ENCODE data around the gene TMEM183A. TPM values are rescaled to one million over a fixed set of nuclear protein-coding genes. Genes with fewer than 3 reads are reported as not detected.
"Not testable (repeated sequence)": the region's sequence is repeated elsewhere in the genome, so short reads cannot be mapped to it uniquely, and the experiment has no call there.

TMEM183A gene
- total RNA-seq, 1 donor from 2014 or later, result 27.7 TPM

DNA sequence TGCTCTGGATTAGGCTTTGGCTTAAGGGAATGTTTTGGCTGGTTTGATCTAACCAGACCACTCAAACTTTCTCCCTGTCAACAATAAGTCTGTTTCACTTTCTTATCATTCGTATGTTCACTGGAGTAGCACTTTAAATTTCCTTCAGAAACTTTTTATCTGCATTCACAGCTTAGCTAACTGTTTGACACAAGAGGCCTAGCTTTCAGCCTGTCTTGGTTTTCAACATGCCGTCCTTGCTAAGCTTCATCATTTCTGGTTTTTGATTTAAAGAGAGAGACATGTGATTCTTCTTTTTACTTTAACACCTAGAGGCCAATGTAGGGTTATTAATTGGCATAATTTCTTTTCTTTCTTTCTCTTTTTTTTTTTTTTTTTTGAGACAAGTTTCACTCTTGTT lies 25.2 kb upstream of the TMEM183A start:
- DNase-seq (ENCODE audit: low spot score), result no peak
- intact Hi-C loops (cut with DNase I), result no loop called here

- intact Hi-C loops (cut with DNase I), result no loop called here
- no peak for DNase-seq (ENCODE audit: low spot score)
These were observed 24.3 kb upstream of the TMEM183A start for GRCh38 chr1:202982715-202983430.

DNA sequence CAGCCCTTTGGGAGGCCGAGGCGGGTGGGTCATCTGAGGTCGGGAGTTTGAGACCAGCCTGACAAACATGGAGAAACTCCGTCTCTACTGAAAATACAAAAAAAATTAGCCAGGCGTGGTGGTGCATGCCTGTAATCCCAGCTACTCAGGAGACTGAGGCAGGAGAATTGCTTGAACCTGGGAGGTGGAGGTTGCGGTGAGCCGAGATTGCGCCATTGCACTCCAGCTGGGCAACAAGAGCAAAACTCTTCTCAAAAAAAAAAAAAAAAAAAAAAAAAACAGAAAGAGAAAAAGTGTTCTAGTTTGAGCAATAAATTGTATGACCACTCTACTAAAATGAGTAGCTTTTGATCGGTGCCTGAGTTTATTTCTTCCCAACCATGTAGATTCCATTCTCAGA lies 21.1 kb upstream of the TMEM183A start:
- DNase-seq (ENCODE audit: low spot score); intact Hi-C loops (cut with DNase I): not testable (repeated sequence)

GRCh38 chr1:202987255-202987654 lies 19.9 kb upstream of the TMEM183A start:
- intact Hi-C loops (cut with DNase I), result no loop called here

GRCh38 chr1:202987922-202988583 lies 19.1 kb upstream of the TMEM183A start:
- intact Hi-C loops (cut with DNase I), result no loop called here
- no peak for DNase-seq (ENCODE audit: low spot score)

More at GRCh38 chr1:202987255-202987654, 19.9 kb upstream of the TMEM183A start:
- no peak for DNase-seq (ENCODE audit: low spot score)

DNA sequence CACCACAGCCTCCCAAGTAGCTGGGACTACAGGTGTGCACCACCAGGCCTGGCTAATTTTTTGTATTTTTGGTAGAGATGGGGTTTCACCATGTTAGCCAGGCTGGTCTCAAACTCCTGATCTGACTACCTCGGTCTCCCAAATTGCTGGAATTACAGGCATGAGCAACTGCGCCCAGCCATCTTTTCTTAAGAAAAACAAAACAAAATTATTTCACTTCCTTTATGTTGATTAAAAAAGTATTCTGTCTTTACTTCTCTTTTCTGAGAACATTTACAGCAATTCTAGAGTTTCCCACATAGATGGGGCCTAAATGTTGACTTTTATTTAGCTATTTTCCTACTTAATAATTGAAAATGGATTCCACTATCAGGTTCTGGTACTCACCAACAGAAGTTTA lies 17.3 kb upstream of the TMEM183A start:
- intact Hi-C loops (cut with DNase I), result no loop called here
- DNase-seq (ENCODE audit: low spot score), result no peak

GRCh38 chr1:202991112-202991511 lies 16.1 kb upstream of the TMEM183A start:
- intact Hi-C loops (cut with DNase I), result no loop called here

DNA sequence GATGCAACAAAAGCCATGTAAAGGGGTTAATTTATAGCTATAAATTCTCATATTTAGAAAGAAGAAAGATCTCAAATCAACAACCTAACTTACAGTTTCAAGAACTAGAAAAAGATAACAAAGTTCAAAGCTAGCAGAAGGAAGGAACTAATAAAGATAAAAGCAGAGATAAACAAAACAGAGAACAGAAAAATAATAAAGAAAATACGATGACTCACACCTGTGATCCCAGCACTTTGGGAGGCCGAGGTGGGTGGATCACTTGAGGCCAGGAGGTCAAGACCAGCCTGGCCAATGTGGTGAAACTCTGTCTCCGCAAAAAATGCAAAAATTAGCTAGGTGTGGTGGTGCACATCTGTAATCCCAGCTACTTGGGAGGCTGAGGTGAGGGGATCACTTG lies 12.4 kb upstream of the TMEM183A start:
- no peak for DNase-seq (ENCODE audit: low spot score)
- intact Hi-C loops (cut with DNase I), result loop anchor here (5.0 kb wide), 1 partner anchor 247 kb away; no protein-coding TSS in a partner anchor

More at GRCh38 chr1:202991112-202991511, 16.1 kb upstream of the TMEM183A start:
- no peak for DNase-seq (ENCODE audit: low spot score)

DNA sequence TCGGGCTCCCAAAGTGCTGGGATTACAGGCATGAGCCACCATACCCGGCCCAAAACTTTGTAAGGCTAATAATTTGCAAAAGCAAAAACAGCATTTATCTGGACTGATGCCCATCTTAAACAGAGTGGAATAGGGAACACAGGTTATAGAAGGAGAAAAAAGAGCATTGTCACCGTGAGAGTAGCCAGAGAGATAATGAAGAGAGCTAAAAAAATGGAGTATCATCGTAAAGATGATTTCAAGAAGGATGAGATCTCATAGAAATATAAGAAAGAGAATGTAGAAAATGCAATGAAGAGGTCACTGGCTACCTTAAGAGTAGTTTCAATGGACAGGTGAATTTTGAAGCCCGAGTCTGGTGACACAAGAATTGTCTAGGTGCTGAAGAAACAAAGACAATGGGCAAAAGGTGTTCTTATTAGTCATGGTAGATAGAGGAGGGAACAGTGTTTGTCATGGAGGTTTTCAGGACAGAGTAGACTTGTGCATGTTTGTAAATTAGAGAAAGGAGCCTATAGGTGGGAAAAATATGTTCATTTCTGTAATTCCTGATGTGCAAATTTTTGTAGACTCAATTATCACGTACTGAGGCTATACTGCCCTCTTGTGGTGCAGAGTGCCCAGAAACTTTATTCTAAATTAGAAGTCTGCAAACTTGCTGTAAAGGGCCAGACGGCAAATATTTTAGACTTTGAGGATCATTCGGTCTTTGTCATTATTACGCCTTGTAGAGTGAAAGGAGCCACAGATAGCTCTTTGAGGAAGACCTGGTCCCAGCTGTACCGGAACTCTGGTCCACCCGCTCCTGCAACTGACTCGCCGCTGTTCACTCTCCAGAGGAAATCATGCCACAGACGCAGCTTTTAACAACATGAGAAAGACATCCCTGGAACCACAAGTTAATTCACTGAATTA lies 8.1 kb upstream of the TMEM183A start:
- DNase-seq (ENCODE audit: low spot score), result no peak
- intact Hi-C loops (cut with DNase I), result loop anchor here (2.0 to 5.0 kb wide), 2 partner anchors 72 to 252 kb away; partner anchors contain the start of gene KLHL12

- intact Hi-C loops (cut with DNase I), result no loop called here
These were observed 6.8 kb upstream of the TMEM183A start for GRCh38 chr1:203000217-203000944.

GRCh38 chr1:203001986-203002385 lies 5.2 kb upstream of the TMEM183A start:
- intact Hi-C loops (cut with DNase I), result no loop called here
- no peak for DNase-seq (ENCODE audit: low spot score)

More at GRCh38 chr1:203000217-203000944, 6.8 kb upstream of the TMEM183A start:
- DNase-seq (ENCODE audit: low spot score), result no peak

GRCh38 chr1:203002951-203003350 lies 4.2 kb upstream of the TMEM183A start:
- intact Hi-C loops (cut with DNase I), result no loop called here
- DNase-seq (ENCODE audit: low spot score), result no peak

DNA sequence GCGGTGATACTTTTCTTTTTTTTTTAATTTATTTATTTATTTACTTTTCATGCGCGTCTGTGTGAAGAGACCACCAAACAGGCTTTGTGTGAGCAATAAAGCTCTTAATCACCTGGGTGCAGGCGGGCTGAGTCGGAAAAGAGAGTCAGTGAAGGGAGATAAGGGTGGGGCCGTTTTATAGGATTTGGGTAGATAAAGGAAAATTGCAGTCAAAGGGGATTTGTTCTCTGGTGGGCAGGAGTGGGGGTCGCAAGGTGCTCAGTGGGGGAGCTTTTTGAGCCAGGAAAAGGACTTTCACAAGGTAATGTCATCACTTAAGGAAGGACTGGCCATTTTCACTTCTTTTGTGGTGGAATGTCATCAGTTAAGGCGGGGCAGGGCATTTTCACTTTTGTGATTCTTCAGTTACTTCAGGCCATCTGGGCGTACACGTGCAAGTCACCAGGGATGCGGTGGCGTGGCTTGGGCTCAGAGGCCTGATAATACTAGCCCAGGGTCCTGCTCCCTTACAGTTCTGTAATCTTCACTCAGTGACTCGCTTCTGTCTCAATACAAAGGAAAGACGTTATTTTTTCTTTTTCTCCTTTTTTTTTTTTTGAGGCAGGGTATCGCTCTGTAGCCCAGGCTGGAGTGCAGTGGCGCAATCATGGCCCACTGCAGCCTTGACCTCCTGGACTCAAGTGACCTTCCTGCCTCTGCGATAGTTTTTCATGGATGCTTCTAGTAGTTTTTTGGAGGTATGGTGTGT lies 1.6 kb upstream of the TMEM183A start:
- intact Hi-C loops (cut with DNase I), result loop anchor here (5.0 kb wide), 2 partner anchors 38 to 253 kb away; partner anchors contain the start of gene CYB5R1
- DNase-seq (ENCODE audit: low spot score), result not testable (repeated sequence)

DNA sequence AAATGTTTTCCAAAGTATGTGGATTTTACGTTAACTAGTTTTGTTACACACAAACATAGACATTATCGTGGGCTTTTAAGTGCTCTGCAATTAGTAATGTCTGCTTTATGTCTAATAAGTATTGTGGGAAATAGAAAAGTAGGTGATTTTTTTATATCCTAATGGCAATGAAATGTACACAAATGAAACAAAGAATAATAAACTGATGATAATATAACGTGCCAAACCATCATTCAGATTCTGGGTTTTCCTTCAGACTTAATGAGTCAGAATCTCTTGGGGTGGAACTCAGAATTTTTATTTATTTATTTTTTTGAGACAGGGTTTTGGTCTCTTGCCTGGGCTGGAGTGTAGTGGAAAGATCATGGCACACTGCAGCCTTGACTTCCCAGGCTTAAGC lies 2.0 kb downstream of the TMEM183A start:
- intact Hi-C loops (cut with DNase I), result loop anchor here (5.0 kb wide), 2 partner anchors 42 to 257 kb away; partner anchors contain the start of gene CYB5R1
- no peak for DNase-seq (ENCODE audit: low spot score)

GRCh38 chr1:203011582-203011981 lies 4.4 kb downstream of the TMEM183A start:
- no peak for DNase-seq (ENCODE audit: low spot score)
- intact Hi-C loops (cut with DNase I), result no loop called here

DNA sequence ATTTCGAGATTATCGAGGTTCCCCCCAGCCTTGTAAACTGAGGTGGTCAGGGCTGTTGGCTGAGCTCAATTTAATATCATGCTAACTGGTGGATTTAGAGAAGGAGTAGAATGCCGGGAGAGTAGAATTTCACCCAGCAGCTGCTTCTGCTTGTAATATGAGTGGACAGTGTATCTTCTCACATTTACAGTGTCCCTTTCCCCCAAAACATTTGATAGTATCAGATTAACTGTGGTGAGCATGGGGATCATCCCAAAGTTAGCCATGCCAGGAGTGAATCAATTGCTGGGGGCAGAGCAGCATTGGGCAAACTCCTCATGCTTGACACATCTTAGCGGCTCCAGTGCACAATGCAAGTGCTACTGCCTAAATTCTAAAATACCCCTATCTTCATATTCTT lies 9.9 kb downstream of the TMEM183A start:
- intact Hi-C loops (cut with DNase I), result no loop called here

DNA sequence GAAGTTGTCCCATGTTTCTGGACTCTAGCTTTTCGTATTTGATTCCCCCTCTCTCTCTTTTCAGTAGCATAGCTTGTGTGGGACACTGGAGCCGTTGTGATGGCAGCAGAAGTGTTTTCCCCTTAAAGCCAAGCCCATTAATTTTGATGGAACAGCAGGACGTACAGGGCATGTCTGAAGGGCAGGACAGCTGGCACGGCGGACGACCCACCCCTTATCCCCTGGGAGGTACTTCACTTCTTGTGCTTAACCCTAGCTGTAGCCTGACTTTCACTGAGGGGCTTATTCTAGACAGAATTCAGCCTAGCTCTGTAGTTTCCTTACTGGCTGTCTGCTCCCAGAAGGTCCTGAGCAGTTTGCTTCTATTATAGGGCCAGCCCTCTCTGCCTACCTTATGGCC lies 10.5 kb downstream of the TMEM183A start:
- intact Hi-C loops (cut with DNase I), result no loop called here

More for the DNA sequence above, 9.9 kb downstream of the TMEM183A start:
- no peak for DNase-seq (ENCODE audit: low spot score)

GRCh38 chr1:203022855-203023254 lies 15.7 kb downstream of the TMEM183A start:
- intact Hi-C loops (cut with DNase I), result not testable (repeated sequence)

More for the DNA sequence above, 10.5 kb downstream of the TMEM183A start:
- DNase-seq (ENCODE audit: low spot score), result no peak

More at GRCh38 chr1:203022855-203023254, 15.7 kb downstream of the TMEM183A start:
- not testable (repeated sequence) for DNase-seq (ENCODE audit: low spot score)

All from cardiac septum (tissue), 1 donor.